Left lung (tissue), 10 donors: ENCODE results near the gene RGS14. TPM values are rescaled to one million over a fixed set of nuclear protein-coding genes. Genes with fewer than 3 reads are reported as not detected.

Experiments
- ATAC-seq: fragments of 200-7000 bp; cut with Tn5 transposase; one replicate; pipeline ENCODE4 v1.9.1; 2020; ENCODE audit warnings: moderate library complexity
- DNase-seq, 4 donors: peaks; one replicate each; pipeline ENCODE4 v3.0.0-alpha.2; 2013 to 2020
- H3K27ac ChIP-seq, 2 donors: fragments of 200-600 bp; sonication (generic) in 1 of 2; one replicate each; pipeline versions ENCODE4 v1.5.0 to v1.8.0; 2020 to 2021
- H3K27me3 ChIP-seq, 2 donors: fragments of 200-600 bp; sonication (generic) in 1 of 2; one replicate each; pipeline versions ENCODE4 v1.5.0 to v1.8.0; 2020 to 2021
- H3K36me3 ChIP-seq, 2 donors: fragments of 200-600 bp; sonication (generic) in 1 of 2; one replicate each; pipeline versions ENCODE4 v1.5.0 to v1.8.0; 2020 to 2021
- H3K4me1 ChIP-seq, 2 donors: fragments of 200-600 bp; one replicate each; pipeline ENCODE4 v1.8.0; 2021
- H3K4me3 ChIP-seq, 2 donors: fragments of 200-600 bp; sonication (generic) in 1 of 2; one replicate each; pipeline versions ENCODE4 v1.5.0 to v1.8.0; 2020 to 2021; ENCODE audit warnings: mild to moderate bottlenecking in 1 of 2
- H3K9me3 ChIP-seq, 2 donors: fragments of 200-600 bp; sonication (generic) in 1 of 2; one replicate each; pipeline versions ENCODE4 v1.5.0 to v1.8.0; 2020 to 2021
- intact Hi-C, 2 donors: fragments of 100-400 bp; cut with DNase I; formaldehyde crosslinking; loops; one replicate each; pipeline versions ENCODE4 v1.11.2 to v1.14.2; 2022
- polyA plus RNA-seq, 6 donors: library from polyadenylated mRNA; unstranded; fragments of 120-200 nt; gene quantifications; one replicate each; pipeline ENCODE4 v1.2.1, GENCODE V29; 2013; ENCODE audit not compliant: insufficient read length in 6 of 6
- total RNA-seq, 2 donors: library from RNA; stranded (reverse); fragmentation: NEBNext Ultra II Directional; extraction: Animal tissue kit (Norgen Biotek cat#: 25700); gene quantifications; one replicate each; pipeline ENCODE4 v1.2.1, GENCODE V29; 2021
- TF ChIP-seq, protein P1 (sequence below), 2 donors: fragments of 200-600 bp; sonication (generic) in 1 of 2; IDR thresholded peaks; one replicate each; pipeline versions ENCODE4 v1.5.0 to v1.8.0; 2021; ENCODE audit warnings: antibody characterized with exemption in 2 of 2
- donor health status: DM: no; HTN: yes; CAD: no.
- donor health status: DM: no; HTN: no; CAD: no.

Gene RGS14
- total and polyA plus RNA-seq, 8 donors: 4.0 to 28.2 (median 8.1) TPM

DNA sequence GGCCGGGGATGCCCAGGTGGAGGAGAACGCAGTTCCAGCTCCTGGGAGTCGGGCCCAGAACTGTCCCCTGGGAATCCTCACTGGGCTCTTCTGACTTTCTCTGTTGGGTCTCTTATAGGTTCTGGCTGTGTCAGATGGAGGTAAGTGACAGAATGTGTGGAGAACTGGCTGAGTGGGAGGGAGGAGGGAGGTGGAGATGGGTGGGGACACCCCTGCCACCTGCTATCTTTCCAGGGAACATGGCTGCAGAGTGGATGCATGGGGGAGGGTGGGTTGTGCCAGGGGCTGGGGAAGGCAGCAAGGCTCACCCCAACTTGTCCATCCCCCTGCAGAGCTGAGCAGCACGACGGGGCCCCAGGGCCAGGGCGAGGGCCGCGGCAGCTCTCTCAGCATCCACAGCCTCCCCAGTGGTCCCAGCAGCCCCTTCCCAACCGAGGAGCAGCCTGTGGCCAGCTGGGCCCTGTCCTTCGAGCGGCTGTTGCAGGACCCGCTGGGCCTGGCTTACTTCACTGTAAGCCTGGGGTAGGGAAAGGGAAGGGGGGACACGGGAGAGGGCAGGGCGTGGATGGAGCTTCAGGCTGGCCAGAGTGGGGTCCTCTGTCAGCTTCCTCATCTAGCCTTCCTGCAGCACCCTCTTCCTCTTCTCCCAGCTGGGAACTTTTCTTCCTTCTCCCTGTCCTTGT is 8.3 kb downstream of the RGS14 start:
- TF ChIP-seq, protein P1, sequence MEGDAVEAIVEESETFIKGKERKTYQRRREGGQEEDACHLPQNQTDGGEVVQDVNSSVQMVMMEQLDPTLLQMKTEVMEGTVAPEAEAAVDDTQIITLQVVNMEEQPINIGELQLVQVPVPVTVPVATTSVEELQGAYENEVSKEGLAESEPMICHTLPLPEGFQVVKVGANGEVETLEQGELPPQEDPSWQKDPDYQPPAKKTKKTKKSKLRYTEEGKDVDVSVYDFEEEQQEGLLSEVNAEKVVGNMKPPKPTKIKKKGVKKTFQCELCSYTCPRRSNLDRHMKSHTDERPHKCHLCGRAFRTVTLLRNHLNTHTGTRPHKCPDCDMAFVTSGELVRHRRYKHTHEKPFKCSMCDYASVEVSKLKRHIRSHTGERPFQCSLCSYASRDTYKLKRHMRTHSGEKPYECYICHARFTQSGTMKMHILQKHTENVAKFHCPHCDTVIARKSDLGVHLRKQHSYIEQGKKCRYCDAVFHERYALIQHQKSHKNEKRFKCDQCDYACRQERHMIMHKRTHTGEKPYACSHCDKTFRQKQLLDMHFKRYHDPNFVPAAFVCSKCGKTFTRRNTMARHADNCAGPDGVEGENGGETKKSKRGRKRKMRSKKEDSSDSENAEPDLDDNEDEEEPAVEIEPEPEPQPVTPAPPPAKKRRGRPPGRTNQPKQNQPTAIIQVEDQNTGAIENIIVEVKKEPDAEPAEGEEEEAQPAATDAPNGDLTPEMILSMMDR (IDR thresholded peaks at IDR 0.05): no peak
- peaks cover 13 to 71% of the 10 kb centered on the region in 2 donors for H3K4me1 ChIP-seq
- intact Hi-C loops: no loop called here
- no peaks in the 10 kb centered on the region for H3K27me3 ChIP-seq
- no peak overlapping the region for H3K4me3 ChIP-seq
- H3K9me3 ChIP-seq: no peaks in the 10 kb centered on the region
- H3K36me3 ChIP-seq: peaks cover 0 to 24% of the 10 kb centered on the region in 2 donors
- H3K27ac ChIP-seq: peak overlapping the region; percentile 78 to 88
- DNase-seq (peak in 1 of 4 donors; percentile 57), ATAC-seq (no peak)

DNA sequence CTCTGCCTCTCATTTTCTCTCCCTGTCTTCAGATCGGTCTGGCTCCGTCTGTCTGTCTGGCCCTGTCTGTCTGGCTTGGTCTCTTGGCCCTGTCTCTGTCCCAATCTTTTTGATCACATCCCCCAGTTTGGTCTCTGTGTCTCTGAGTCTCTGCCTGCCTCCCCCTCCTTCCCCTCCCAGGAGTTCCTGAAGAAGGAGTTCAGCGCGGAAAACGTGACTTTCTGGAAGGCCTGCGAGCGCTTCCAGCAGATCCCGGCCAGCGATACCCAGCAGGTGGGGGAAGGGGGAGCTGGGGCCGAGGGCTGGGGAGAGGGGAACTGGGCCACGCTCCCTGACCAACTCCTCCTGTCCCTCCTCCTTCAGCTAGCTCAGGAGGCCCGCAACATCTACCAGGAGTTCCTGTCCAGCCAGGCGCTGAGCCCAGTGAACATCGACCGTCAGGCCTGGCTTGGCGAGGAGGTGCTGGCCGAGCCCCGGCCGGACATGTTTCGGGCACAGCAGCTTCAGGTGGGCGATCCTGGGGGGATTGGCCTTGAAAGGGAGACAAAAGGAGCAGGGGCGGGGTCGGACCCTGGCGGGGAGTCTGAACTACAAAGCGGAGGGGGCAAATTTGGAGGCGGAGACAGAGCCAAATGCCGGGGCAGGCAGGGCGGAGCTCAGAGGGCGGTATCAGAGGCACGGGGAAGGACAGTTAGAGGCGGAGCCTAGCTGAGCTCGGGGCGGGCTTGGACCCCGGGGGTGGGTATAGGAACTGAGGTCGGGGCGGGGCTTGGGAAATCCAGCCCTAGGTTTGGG is 9.0 kb downstream of the RGS14 start:
- TF ChIP-seq, protein P1 (IDR thresholded peaks at IDR 0.05): no peak

DNA sequence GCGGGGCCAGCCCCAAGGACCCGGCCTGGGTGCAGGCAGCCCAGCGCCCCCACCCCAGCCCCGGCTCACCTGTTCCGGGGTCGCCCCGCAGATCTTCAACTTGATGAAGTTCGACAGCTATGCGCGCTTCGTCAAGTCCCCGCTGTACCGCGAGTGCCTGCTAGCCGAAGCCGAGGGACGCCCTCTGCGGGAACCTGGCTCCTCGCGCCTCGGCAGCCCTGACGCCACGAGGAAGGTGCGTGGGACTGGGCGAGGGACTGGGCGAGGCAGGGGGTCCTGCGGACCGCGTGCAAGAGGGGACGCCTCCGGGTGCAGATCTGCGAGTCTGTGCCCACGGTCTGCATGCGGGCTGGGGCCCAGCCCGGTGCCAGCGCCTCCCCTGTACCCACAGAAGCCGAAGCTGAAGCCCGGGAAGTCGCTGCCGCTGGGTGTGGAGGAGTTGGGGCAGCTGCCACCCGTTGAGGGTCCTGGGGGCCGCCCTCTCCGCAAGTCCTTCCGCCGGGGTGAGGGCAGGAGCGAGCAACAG is 9.7 kb downstream of the RGS14 start:
- intact Hi-C loops: no loop called here
- Histone ChIP-seq H3K27me3 (no peaks in the 10 kb centered on the region), H3K27ac (peak overlapping the region in 1 of 2 donors; percentile 78), H3K4me3 (peak overlapping the region; percentile 38 to 39), H3K9me3 (no peaks in the 10 kb centered on the region), H3K36me3 (peaks cover 0 to 31% of the 10 kb centered on the region in 2 donors), H3K4me1 (peaks cover 20 to 72% of the 10 kb centered on the region in 2 donors)
- ATAC-seq (peak; percentile 2), DNase-seq (no peak)
- TF ChIP-seq, protein P1 (IDR thresholded peaks at IDR 0.05): no peak

More for the DNA sequence above, 9.0 kb downstream of the RGS14 start:
- peak overlapping the region; percentile 78 to 88 for H3K27ac ChIP-seq
- no peaks in the 10 kb centered on the region for H3K9me3 ChIP-seq
- peak overlapping the region; percentile 38 to 39 for H3K4me3 ChIP-seq
- ATAC-seq (peak; percentile 83), DNase-seq (peak; percentile 78 to 92 (median 92))
- peaks cover 14 to 72% of the 10 kb centered on the region in 2 donors for H3K4me1 ChIP-seq
- intact Hi-C loops: no loop called here
- H3K36me3 ChIP-seq: peaks cover 0 to 25% of the 10 kb centered on the region in 2 donors
- H3K27me3 ChIP-seq: no peaks in the 10 kb centered on the region

DNA sequence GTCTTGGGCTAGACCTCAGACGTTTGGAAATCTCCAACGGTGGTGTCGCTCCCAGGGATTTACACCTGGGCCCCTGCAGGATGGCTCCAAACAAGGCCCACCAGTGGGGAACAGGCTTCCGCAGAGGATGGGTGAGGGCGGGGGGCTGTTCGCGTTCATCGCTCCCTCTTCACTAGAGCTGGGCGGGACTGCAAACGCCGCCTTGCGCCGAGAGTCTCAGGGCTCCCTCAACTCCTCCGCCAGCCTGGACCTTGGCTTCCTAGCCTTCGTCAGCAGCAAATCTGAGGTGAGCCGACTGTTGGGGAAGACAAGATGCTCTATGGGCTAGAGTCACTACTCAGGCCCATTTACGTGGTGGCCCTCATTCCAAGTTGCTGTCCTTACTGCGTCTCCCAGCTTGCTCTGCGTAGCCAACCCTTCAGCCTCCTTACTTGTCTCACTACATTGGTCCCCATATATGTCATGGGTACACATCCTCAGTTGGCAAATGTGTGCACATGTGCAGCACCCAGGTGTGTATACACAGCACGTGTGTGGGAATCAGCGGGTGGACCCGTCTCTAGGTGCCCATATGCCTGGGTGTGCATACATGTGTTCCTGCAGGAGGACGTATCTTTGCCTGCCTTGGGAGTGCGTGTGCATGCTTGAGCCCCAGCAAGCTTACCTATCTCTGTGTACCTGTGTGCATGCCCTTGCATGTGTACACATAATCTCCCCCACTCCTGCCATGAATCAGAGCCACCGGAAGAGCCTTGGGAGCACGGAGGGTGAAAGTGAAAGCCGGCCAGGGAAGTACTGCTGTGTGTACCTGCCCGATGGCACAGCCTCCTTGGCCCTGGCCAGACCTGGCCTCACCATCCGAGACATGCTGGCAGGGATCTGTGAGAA is 10.5 kb downstream of the RGS14 start:
- ATAC-seq: no peak
- Histone ChIP-seq H3K4me1 (peaks cover 20 to 72% of the 10 kb centered on the region in 2 donors), H3K27me3 (no peaks in the 10 kb centered on the region), H3K27ac (no peak overlapping the region), H3K9me3 (no peaks in the 10 kb centered on the region), H3K4me3 (no peak overlapping the region), H3K36me3 (peaks cover 0 to 31% of the 10 kb centered on the region in 2 donors)
- intact Hi-C loops: no loop called here
- TF ChIP-seq, protein P1 (IDR thresholded peaks at IDR 0.05): no peak
- peak in 1 of 4 donors; percentile 63 for DNase-seq
